GM19238 (cell line): ENCODE measurements around the gene METTL2A.
A peak's percentile ranks its signal among the peaks of the same experiment; 100 is the strongest.
"Not testable (repeated sequence)": the region's sequence is repeated elsewhere in the genome, so short reads cannot be mapped to it uniquely, and the experiment has no call there.

Source experiments
- DNase-seq: peaks from one replicate; pipeline ENCODE4 v3.0.0; 2011; ENCODE audit warnings: low spot score; ENCODE audit not compliant: insufficient read length

The METTL2A gene, protein sequence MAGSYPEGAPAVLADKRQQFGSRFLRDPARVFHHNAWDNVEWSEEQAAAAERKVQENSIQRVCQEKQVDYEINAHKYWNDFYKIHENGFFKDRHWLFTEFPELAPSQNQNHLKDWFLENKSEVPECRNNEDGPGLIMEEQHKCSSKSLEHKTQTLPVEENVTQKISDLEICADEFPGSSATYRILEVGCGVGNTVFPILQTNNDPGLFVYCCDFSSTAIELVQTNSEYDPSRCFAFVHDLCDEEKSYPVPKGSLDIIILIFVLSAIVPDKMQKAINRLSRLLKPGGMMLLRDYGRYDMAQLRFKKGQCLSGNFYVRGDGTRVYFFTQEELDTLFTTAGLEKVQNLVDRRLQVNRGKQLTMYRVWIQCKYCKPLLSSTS

GRCh38 chr17:62423647-62424461 is at the start of gene METTL2A:
Gene METTL2A, plus strand, starts transcription at chr17:62423897. Its CDS starts 6 bp downstream, at chr17:62423903.
- DNase-seq = peak; percentile 44

DNA sequence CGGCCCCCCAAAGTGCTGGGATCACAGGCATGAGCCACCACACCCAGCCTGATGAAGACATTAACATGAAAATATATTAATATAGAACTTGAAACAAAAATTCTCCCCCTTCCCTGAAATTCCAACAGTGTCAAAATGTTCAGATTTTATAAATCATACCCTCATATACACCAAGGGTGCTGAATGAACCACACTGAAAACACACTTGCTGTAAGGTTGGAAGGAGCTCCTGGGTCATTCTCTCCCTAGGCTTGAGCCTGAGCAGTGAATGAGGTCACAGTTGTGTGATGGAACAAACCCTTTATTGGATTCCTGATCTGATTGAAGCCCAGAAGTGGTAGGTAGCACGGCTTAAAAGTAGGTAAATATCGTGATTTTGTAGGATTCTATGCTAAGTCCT is 43.4 kb upstream of the METTL2A start, which contains the start of gene EFCAB3:
Gene EFCAB3 (plus strand): TSS at position 301 of the 400 bp plus-strand sequence. CDS start 2,427 bp downstream, outside the sequence.
- DNase-seq = no peak

DNA sequence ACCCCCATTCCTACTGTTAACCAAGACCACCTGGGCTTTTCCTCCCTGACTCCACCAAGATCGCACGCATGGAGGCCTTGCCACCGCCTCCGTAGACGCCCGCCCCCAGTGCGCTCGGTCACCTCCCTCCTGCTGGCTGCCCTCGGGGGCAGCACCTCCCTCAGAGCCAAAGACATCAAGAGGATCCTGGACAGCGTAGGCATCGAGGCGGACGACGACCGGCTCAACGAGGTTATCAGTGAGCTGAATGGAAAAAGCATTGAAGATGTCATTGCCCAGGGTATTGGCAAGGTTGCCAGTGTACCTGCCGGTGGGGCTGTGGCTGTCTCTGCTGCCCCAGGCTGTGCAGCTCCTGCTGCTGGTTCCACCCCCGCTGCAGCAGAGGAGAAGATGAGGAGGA is 42.1 kb upstream of the METTL2A start:
- no peak for DNase-seq

DNA sequence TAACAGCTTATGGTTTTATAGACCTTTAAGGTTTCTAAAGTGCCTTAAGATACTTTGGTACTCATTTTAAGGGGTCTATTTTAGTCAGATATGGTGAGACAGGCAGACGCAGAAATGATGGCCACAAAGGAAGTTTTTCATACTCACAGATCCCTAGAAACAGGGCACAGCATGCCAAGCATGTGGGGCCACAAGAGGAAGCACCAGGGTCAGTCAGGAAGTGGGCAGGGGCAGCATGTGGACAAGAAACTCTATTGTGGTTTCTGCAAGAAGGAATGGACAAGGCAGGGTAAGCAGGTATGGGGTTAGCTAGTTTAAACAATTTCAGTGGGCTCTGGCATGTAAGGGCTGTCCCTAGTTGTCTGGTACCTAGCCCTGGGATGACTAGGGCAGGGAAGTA is 34.8 kb upstream of the METTL2A start:
- no peak for DNase-seq

GRCh38 chr17:62392908-62393307 is 30.8 kb upstream of the METTL2A start:
- no peak for DNase-seq

DNA sequence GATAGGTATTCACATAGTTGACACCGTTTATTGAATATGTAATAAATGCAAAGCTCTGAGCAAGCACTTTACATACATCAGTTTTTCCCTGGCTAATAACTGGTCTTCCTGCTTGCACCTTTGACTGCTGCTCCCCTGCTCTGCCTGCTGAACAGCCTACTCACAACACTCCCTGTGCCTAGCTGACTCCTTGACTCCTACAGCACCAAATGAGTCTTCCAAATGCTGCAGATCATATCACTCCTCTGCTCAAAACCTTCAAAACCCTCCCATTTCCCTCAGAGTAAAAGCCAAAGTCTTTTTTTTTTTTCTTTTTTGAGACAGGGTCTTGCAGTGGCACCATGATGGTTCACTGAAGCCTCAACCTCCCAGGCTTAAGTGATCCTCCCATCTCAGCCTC is 24.8 kb upstream of the METTL2A start:
- DNase-seq = no peak

- no peak for DNase-seq
Measured at GRCh38 chr17:62405451-62405850, 18.2 kb upstream of the METTL2A start.

- not testable (repeated sequence) for DNase-seq
Measured at GRCh38 chr17:62413090-62413489, 10.6 kb upstream of the METTL2A start.

DNA sequence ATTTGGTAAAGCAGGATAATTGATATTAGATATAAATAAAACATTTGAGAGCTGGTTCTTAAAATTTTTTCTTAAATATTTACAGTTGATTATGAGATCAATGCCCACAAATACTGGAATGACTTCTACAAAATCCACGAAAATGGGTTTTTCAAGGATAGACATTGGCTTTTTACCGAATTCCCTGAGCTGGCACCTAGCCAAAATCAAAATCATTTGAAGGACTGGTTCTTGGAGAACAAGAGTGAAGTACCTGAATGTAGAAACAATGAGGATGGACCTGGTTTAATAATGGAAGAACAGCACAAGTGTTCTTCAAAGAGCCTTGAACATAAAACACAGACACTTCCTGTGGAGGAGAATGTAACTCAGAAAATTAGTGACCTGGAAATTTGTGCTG is 2.5 kb downstream of the METTL2A start:
- DNase-seq = not testable (repeated sequence)

GRCh38 chr17:62435251-62435650 is 11.6 kb downstream of the METTL2A start:
- not testable (repeated sequence) for DNase-seq

DNA sequence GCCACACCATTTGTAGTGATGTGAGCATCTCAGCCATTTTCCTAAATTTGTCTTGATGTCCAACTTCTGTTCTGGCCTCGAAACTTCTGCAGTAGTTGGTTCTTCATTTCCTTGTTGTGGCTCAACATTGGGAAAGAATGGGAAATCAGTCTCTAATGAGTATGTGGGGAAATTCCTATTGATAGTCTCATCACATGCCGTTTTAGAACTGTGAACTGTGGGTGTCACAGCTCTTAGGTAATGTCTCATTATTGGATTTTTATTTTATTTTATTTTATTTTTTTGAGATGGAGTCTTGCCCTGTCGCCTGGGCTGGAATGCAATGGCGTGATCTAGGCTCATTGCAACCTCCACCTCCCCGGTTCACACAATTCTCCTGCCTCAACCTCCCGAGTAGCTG is 17.5 kb downstream of the METTL2A start:
- DNase-seq = not testable (repeated sequence)

DNA sequence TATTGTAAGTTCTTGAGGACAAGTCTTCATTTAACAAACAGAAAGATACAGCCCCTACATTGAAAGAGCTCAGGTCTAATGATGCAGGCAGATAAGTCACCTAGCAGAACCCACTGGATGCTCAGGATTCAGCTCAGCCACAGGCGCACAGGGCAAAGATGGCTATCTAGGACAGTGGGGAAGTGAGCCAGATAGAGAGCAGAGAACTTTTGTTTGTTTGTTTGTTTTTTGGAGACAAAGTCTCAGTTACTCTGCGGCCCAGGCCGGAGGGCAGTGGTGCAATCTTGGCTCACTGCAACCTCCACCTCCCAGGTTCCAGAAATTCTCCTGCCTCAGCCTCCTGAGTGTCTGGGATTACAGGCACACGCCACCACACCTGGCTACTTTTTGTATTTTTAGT is 20.4 kb downstream of the METTL2A start:
- no peak for DNase-seq

DNA sequence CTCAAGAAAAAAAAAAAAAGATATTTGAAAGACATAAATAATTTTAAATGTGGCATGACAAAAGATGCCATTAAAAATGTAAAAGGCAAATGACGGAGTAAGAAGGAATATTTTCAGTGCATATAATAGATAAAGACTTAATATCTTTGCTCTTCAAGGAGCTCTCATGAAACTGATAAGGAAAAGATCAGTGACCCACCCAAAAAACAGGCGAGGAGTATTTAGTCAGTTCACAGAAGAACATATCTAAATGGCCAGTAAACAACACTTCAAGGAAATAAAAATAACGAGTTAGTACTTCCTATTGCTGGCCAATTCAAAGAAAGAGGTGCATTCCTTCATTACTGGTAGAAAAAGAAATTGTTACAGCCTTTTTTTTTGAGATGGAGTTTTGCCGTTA is 22.1 kb downstream of the METTL2A start:
- DNase-seq = not testable (repeated sequence)

GRCh38 chr17:62452195-62452594 is 28.5 kb downstream of the METTL2A start:
- DNase-seq = not testable (repeated sequence)

DNA sequence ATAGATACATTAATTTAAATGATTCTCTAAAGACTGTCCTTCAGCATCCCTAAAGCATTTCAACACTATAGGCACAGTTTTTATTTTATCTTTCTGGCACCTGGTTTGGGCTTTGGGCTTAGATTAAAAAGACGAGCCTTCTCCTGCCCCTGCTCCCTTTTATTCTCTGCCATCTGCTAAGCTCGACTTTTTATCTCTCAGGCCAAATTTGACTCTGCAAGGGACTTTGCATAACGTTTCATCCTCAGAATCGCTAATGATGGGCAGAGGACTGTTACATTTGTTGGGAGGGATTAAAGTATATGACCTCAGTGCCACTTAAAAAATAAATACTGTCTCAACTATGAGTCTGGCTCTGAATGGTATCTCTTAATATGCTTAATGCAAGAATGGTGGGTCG is 29.3 kb downstream of the METTL2A start:
- not testable (repeated sequence) for DNase-seq

DNA sequence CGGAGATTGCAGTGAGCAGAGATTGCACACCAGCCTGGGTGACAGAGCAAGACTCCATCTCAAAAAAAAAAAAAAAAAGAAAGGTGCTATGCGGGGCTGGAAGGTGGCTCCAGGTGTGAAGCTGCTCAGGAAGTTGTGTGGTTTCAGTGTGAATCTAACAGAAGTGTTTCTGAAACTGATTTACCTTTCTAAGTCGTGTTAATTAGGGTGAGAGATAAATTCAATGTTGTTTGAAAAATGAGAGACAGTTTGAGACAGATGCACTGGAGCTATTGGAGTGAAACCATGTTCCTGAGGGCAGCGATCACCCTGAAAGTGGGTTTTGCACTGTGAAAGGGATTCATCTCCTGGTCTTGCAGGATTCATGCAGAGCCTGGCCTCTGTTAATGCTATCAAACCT is 30.0 kb downstream of the METTL2A start:
- not testable (repeated sequence) for DNase-seq

GRCh38 chr17:62454111-62454510 is 30.4 kb downstream of the METTL2A start:
- not testable (repeated sequence) for DNase-seq

DNA sequence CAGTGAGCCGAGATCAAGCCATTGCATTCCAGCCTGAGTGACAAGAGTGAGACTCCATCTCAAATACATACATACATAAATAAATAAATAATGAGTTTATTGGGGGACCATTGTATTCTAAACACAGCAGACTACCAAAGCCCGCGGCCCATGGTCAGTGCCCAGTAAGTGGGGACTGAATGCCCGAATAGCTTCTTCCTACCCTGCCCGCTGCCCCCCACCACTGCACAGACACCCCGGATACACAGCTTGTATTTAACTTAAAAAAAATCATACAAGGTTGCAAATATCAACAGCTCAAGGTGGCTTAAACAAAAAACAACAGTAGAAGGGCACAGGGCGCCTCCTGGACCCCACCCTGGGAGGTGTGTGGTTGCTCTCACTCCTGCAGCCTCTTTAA is 32.3 kb downstream of the METTL2A start:
- no peak for DNase-seq

DNA sequence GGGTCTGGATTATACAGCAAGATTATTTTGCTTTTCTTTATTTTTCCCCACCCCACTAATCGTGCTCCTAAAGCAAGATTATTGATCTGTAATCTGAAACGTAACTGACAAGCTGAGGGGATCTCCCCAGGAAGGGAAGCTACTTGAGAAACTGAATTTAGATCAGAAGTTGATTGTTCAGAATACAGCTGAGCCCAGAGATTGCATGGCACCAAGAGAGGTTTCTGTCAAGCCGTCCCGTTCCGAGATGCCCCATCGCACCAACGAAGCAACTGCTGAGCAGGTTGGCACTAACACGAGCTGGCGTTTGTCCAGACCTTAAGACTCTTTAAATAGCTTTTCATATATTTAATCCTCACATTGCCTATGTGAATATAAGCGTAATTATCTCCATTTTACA is 34.8 kb downstream of the METTL2A start:
- DNase-seq = not testable (repeated sequence)

GRCh38 chr17:62464422-62464821 is 40.7 kb downstream of the METTL2A start:
- not testable (repeated sequence) for DNase-seq

- not testable (repeated sequence) for DNase-seq
Measured at GRCh38 chr17:62465271-62465670, 41.6 kb downstream of the METTL2A start.

DNA sequence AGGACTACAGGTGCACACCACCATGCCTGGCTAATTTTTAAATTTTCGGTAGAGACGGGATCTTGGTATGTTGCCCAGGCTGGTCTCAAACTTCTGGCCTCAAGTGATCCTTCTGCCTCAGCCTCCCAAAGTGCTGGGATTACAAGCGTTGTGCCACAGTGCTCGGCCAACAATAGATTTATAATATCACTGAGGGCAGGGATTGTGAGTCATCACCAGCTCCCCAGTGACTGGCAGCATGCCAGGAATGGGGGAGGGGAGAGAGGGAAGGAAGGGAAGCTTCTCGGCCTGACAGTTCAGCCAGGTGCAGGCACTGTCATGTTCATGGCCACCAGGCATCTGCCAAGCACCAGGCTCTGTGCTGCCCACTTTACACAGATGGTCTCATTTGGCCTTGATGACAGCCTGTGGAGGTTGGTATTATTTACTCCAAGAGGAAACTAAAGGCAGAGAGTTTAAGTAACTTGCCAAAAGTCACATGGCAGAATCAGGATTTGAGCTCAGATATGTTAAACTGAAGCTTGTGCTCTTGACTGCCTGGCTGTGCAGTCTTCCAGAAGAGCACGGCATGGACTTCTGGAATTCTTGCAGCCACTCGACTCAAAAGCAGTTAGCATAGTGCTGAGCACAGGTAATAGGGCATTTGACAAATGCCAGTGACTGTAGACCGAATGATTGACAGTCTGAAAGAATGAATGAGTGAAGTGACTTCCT is 47.1 kb downstream of the METTL2A start:
- DNase-seq = not testable (repeated sequence)
